Hepatocyte (in vitro differentiated cells): ENCODE measurements around the gene MAP2K3.
"Not testable (repeated sequence)": the region's sequence is repeated elsewhere in the genome, so short reads cannot be mapped to it uniquely, and the experiment has no call there.

ENCODE experiments used
- EZH2 ChIP-seq: fragments of 200-600 bp; sonication (generic); IDR thresholded peaks from 2 replicates; pipeline ENCODE4 v1.6.1; 2016; ENCODE audit warnings: antibody characterized with exemption, mild to moderate bottlenecking, borderline replicate concordance
- TF ChIP-seq, protein P1 (sequence below): fragments of 200-600 bp; sonication (generic); IDR thresholded peaks from 2 replicates; pipeline ENCODE4 v1.5.1; 2016; ENCODE audit warnings: antibody characterized with exemption, mild to moderate bottlenecking; ENCODE audit not compliant: poor library complexity

DNA sequence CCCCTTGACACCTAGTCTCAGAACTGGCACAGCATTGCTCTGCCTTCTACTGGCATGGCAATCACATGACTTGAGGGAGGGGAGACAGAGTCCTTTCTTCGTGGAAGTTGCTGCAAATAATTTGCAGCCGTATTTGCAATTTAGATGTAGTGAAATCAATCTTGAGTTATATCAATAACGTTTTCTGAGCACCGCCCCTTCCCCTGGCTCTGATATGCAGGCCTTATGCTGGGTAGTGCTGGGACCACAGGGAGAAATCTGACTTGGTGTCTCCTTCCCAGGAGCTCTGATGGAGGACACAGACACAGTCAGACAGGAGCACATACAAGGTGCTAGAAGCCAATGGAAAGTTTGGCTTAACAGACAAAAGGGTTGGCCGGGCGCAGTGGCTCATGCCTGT, 55.9 kb downstream of the MAP2K3 start:
- not testable (repeated sequence) for TF ChIP-seq EZH2
- TF ChIP-seq, protein P1, sequence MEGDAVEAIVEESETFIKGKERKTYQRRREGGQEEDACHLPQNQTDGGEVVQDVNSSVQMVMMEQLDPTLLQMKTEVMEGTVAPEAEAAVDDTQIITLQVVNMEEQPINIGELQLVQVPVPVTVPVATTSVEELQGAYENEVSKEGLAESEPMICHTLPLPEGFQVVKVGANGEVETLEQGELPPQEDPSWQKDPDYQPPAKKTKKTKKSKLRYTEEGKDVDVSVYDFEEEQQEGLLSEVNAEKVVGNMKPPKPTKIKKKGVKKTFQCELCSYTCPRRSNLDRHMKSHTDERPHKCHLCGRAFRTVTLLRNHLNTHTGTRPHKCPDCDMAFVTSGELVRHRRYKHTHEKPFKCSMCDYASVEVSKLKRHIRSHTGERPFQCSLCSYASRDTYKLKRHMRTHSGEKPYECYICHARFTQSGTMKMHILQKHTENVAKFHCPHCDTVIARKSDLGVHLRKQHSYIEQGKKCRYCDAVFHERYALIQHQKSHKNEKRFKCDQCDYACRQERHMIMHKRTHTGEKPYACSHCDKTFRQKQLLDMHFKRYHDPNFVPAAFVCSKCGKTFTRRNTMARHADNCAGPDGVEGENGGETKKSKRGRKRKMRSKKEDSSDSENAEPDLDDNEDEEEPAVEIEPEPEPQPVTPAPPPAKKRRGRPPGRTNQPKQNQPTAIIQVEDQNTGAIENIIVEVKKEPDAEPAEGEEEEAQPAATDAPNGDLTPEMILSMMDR, result not testable (repeated sequence)
